AG04450 (cell line): Measurements from ENCODE around the gene PML. TPM values are rescaled to one million over a fixed set of nuclear protein-coding genes. Genes with fewer than 3 reads are reported as not detected.

Source experiments
- CTCF ChIA-PET: fragments of 300-600, 350-600 bp; formaldehyde crosslinking; extraction: SDS; loops from one replicate; lab custom pipeline; 2022; ENCODE audit warnings: antibody characterized with exemption, inconsistent platforms; lab: Charles Lee
- POLR2A ChIA-PET: fragments of 350-600 bp; formaldehyde crosslinking; extraction: SDS; loops from one replicate; lab custom pipeline; 2021; ENCODE audit warnings: antibody characterized with exemption, inconsistent platforms; lab: Yijun Ruan, JAX
- DNase-seq: peaks from one replicate; pipeline ENCODE4 v3.0.0-alpha.2; 2011; ENCODE audit warnings: low read depth, low spot score
- H3K27ac ChIP-seq: one replicate; pipeline ENCODE4 v1.5.1; 2012; ENCODE audit warnings: low read depth, low read length, control low read depth
- H3K27me3 ChIP-seq: one replicate; pipeline ENCODE4 v1.6.0; 2012; ENCODE audit warnings: low read length; ENCODE audit not compliant: control insufficient read depth, insufficient read depth
- H3K4me3 ChIP-seq: 2 replicates; pipeline ENCODE4 v1.5.1; 2011; ENCODE audit warnings: mild to moderate bottlenecking, low read depth, low read length, control low read depth
- H3K9me3 ChIP-seq: 2 replicates; pipeline ENCODE4 v1.5.1; 2012; ENCODE audit warnings: low read length; ENCODE audit not compliant: control insufficient read depth, insufficient read depth
- polyA plus RNA-seq: library from polyadenylated mRNA; depleted of rRNA; stranded (reverse); fragments of >200 nt; gene quantifications from 2 replicates; pipeline ENCODE4 v1.2.3, GENCODE V29; 2011
- TF ChIP-seq, protein P1 (sequence below): IDR thresholded peaks from 2 replicates; pipeline ENCODE4 v1.5.1; 2011; ENCODE audit warnings: low read depth, low read length, control low read depth, inconsistent platforms

PML gene
- polyA plus RNA-seq, 1 experiment, result 7.6 TPM

DNA sequence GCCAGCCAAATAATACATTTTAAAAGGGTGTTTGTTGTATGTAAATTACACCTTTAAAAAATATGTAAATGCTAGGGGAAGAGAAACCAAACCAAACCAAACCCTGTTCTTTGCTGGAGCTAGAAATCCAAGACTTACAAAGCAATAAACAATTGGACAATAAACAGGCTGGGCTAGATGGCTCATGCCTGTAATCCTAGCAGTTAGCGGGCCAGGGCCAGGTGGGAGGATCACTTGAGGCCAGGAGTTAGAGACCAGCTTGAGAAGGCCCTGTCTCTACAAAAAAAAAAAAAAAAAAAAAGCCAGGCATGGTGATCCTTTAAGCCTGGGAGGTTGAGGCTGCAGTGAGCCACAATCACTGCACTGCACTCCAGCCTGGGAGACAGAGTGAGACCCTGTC, 14.9 kb upstream of the PML start:
- H3K27me3 ChIP-seq, result no peaks in the 10 kb centered on the region
- ChIA-PET POLR2A (no interaction called here), CTCF (interaction anchor here (0.9 to 2.1 kb wide), 3 partner anchors 13 to 343 kb away, joined by 5 to 10 read pairs (median 7); no protein-coding TSS in a partner anchor)
- TF ChIP-seq, protein P1, sequence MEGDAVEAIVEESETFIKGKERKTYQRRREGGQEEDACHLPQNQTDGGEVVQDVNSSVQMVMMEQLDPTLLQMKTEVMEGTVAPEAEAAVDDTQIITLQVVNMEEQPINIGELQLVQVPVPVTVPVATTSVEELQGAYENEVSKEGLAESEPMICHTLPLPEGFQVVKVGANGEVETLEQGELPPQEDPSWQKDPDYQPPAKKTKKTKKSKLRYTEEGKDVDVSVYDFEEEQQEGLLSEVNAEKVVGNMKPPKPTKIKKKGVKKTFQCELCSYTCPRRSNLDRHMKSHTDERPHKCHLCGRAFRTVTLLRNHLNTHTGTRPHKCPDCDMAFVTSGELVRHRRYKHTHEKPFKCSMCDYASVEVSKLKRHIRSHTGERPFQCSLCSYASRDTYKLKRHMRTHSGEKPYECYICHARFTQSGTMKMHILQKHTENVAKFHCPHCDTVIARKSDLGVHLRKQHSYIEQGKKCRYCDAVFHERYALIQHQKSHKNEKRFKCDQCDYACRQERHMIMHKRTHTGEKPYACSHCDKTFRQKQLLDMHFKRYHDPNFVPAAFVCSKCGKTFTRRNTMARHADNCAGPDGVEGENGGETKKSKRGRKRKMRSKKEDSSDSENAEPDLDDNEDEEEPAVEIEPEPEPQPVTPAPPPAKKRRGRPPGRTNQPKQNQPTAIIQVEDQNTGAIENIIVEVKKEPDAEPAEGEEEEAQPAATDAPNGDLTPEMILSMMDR, result no peak
- no peak overlapping the region for H3K27ac ChIP-seq
- DNase-seq, result no peak
- no peak overlapping the region for H3K4me3 ChIP-seq
- H3K9me3 ChIP-seq, result 0 out of 2 replicates have a peak, but pooled peaks cover under 1% of the 10 kb centered on the region

DNA sequence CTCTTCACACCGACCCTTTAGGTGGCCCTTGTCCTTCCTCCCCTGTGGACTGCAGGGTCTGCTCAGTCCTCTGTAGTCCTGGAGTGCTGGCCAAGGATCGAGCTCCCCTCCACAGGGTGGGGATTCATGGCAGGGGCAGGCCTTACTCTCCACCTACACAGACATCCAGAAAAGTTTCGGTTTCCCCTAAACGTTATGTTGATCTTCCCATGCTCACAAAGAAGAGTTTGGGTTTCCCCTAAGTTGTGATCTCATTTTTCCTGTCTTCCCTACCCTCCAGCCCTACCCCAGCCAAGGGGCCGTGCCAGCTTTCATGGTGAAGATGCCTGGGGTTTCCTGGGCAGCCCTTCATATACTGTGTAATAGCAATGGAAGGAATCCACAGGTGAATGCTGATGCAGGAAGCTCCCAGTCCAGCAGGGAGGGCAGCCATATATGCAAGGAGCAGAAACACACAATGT, 12.7 kb upstream of the PML start:
- POLR2A ChIA-PET, result no interaction called here
- DNase-seq, result no peak
- H3K27ac ChIP-seq, result peak overlapping the region; percentile 96
- H3K27me3 ChIP-seq, result no peaks in the 10 kb centered on the region
- CTCF ChIA-PET, result interaction anchor here (0.8 to 3.4 kb wide), 5 partner anchors 9 to 146 kb away, joined by 3 to 38 read pairs (median 5); partner anchors contain the start of gene STOML1
- TF ChIP-seq, protein P1, result no peak
- no peaks in the 10 kb centered on the region for H3K9me3 ChIP-seq
- H3K4me3 ChIP-seq, result no peak overlapping the region

DNA sequence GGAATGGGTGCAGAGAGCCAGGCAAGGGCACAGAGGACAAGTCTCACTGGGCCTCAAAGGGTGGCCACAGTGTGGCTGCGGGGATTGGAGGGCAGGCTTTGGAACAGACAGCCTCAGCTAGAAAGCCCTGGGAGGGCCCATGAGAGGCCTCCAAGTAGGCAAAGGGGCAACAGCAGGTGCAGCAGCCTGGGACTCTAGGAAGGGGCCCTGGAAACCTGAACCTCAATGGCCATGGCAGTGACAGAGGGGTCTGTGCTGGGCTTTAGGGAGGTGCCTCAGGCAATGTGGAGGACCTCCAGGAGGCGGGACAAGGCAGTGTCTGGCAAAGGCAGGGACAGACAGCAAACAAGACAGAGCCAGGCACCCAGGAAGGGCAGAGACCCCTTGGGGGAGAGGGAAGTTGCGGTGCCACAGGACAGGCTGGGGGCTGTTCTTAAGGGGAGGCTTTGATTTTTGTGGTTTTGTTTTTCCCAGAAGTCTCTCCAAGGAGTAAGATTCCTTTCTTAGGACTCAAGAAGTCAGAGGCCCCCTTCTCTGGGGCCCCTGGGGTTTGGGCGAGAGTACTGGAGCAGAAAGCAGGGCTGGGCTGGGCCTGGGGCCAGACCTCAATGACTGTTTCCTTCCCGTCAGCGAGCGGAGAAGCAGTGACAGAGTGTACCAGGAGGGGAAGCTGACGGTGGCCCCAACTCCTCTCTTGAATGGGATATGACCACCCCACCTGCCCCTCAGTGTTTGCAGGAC, 12.1 kb upstream of the PML start:
- DNase-seq, result peak; percentile 58
- CTCF ChIA-PET, result interaction anchor here (1.0 to 3.4 kb wide), 6 partner anchors 8 to 146 kb away, joined by 5 to 38 read pairs (median 6); partner anchors contain the start of genes PML and STOML1
- Histone ChIP-seq H3K4me3 (0 out of 2 replicates have a peak overlapping the region, but pooled peaks have one; percentile 4), H3K27me3 (no peaks in the 10 kb centered on the region), H3K27ac (peak overlapping the region; percentile 96), H3K9me3 (no peaks in the 10 kb centered on the region)
- POLR2A ChIA-PET, result interaction anchor here (1.3 to 1.5 kb wide), 2 partner anchors 12 to 58 kb away, joined by 7 to 8 read pairs; partner anchors contain the start of gene PML
- TF ChIP-seq, protein P1, result no peak

DNA sequence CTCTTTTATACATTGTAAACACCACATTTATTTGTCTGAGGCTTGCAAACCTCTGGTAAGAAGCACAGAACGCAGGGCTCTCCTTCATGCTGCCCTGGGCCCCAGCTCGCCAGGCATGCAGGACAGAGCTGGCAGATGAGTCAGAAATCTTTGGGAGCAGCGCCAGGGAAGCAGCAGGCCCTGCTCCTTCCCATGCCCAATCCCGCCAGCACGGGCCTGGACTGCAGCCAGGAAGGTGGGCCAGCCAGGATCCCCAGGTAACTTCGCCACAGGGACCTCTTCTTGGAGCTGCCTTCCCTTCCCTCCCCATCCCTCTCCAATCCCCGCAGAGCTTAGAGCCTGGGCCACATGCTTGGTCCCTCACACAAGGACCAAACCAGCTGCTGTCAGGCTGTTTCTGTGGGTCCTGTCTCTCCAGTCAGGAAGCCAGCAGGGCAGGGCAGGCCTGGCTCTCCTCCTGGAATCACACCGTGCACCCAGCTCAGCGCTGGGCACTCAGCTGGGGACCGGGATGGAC, 11.2 kb upstream of the PML start:
- Histone ChIP-seq H3K27me3 (no peaks in the 10 kb centered on the region), H3K4me3 (no peak overlapping the region), H3K9me3 (no peaks in the 10 kb centered on the region), H3K27ac (peak overlapping the region; percentile 96)
- DNase-seq, result peak; percentile 36
- TF ChIP-seq, protein P1, result no peak
- ChIA-PET POLR2A (interaction anchor here (0.6 to 1.5 kb wide), 3 partner anchors 11 to 347 kb away, joined by 5 to 8 read pairs (median 7); partner anchors contain the start of gene PML), CTCF (interaction anchor here (0.6 to 3.4 kb wide), 7 partner anchors 9 to 66 kb away, joined by 3 to 38 read pairs (median 5); partner anchors contain the start of genes PML and STOML1)
